Stomach smooth muscle (tissue), 2 donors: Measurements from ENCODE around the gene NELFE.

Experiments used
- H3K27ac ChIP-seq: one replicate; pipeline ENCODE4 v1.7.0; 2013; ENCODE audit warnings: mild to moderate bottlenecking, low read length, inconsistent platforms
- H3K27me3 ChIP-seq, 2 donors: one replicate each; pipeline ENCODE4 v1.7.0; 2013; ENCODE audit warnings: low read length in 2 of 2; ENCODE audit not compliant: insufficient read depth in 2 of 2, control insufficient read depth in 1 of 2
- H3K36me3 ChIP-seq, 2 donors: one replicate each; pipeline ENCODE4 v1.7.0; 2013; ENCODE audit warnings: low read length in 2 of 2; ENCODE audit not compliant: control insufficient read depth in 2 of 2, insufficient read depth in 2 of 2
- H3K4me1 ChIP-seq: one replicate; pipeline ENCODE4 v1.7.0; 2013; ENCODE audit warnings: low read length; ENCODE audit not compliant: control insufficient read depth, insufficient read depth
- H3K4me3 ChIP-seq, 2 donors: one replicate each; pipeline ENCODE4 v1.7.0; 2013; ENCODE audit warnings: low read length in 2 of 2
- H3K9ac ChIP-seq, 2 donors: one replicate each; pipeline ENCODE4 v1.7.0; 2013; ENCODE audit warnings: low read length in 2 of 2, mild to moderate bottlenecking in 1 of 2
- H3K9me3 ChIP-seq, 2 donors: one replicate each; pipeline ENCODE4 v1.7.0; 2013; ENCODE audit warnings: low read length in 2 of 2; ENCODE audit not compliant: control insufficient read depth in 2 of 2
- donor health status: healthy.
- donor health status: Pancreatic carcinoma.

Gene NELFE

DNA sequence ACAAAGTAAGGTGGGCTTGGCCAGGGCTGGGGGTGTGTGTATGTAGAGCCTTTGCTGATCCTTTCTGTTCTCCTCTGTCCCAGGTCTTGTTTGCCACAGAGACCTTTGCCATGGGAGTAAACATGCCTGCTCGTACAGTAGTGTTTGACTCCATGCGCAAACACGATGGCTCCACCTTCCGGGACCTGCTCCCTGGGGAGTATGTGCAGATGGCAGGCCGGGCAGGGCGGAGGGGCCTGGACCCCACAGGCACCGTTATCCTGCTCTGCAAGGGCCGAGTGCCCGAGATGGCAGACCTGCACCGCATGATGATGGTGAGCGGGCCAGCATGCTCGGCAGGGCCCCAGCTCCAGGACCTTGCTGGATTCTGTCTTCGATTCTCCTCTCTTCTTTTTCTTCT is 6.9 kb upstream of the NELFE start:
- Histone ChIP-seq H3K27me3 (no peaks in the 10 kb centered on the region), H3K4me3 (no peak overlapping the region), H3K36me3 (peaks cover 64 to 77% of the 10 kb centered on the region in 2 donors), H3K9me3 (no peaks in the 10 kb centered on the region), H3K27ac (no peak overlapping the region), H3K9ac (no peak overlapping the region), H3K4me1 (peaks cover 15% of the 10 kb centered on the region)

DNA sequence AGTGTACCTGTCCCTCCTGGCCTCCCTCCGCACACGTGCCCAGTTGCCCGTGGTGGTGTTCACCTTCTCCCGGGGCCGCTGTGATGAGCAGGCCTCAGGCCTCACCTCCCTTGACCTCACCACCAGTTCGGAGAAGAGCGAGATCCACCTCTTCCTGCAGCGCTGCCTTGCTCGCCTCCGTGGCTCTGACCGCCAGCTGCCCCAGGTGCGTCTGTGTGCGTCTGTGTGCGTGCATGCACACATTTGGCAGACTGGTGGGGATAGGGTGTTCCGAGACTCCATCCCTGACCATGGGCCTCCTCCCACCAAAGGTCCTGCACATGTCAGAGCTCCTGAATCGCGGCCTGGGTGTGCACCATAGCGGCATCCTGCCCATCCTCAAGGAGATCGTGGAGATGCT is 5.2 kb upstream of the NELFE start:
- peaks cover 11% of the 10 kb centered on the region for H3K4me1 ChIP-seq
- H3K36me3 ChIP-seq = peaks cover 59 to 71% of the 10 kb centered on the region in 2 donors
- no peaks in the 10 kb centered on the region for H3K27me3 ChIP-seq
- no peak overlapping the region for H3K4me3 ChIP-seq
- no peak overlapping the region for H3K27ac ChIP-seq
- H3K9me3 ChIP-seq = no peaks in the 10 kb centered on the region
- no peak overlapping the region for H3K9ac ChIP-seq

DNA sequence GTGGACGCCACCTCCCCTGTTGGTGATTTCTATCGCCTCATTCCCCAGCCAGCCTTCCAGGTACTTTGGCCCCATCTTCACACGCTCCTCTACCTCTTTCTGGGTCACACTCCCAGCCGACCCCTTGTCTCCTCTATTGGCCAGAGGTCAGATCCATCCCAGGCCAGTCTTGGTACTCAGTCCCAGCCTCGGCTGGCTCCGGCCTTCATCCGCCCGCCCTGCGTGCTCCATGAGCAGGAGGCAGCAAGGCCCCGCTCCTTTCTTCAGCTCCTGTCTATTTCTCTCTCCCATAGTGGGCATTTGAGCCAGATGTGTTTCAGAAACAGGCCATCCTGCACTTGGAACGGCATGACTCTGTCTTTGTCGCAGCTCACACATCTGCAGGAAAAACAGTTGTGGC is 2.8 kb upstream of the NELFE start:
- no peak overlapping the region for H3K9ac ChIP-seq
- no peaks in the 10 kb centered on the region for H3K9me3 ChIP-seq
- H3K27ac ChIP-seq = no peak overlapping the region
- H3K4me1 ChIP-seq = peaks cover 21% of the 10 kb centered on the region
- H3K4me3 ChIP-seq = no peak overlapping the region
- H3K36me3 ChIP-seq = peaks cover 47 to 57% of the 10 kb centered on the region in 2 donors
- H3K27me3 ChIP-seq = no peaks in the 10 kb centered on the region

DNA sequence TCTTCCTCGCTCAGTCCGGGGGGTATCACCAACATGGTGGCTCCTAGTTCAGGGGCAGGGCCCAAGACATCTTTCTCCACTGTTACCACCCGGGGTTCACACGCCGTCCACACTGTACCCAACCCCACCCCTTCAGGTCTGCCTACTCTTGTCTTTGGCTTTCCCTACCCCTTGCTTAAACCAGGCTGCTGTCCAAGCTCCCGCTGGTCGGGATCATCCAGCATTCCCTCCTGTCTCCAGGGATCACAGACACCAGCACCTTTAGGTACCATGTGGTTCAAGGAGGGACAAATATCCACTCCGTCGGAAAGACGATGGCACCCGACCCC is 395 bp downstream of the NELFE start:
- H3K4me1 ChIP-seq = peaks cover 21% of the 10 kb centered on the region
- no peaks in the 10 kb centered on the region for H3K9me3 ChIP-seq
- H3K27ac ChIP-seq = peak overlapping the region; percentile 92
- H3K4me3 ChIP-seq = peak overlapping the region; percentile 86 to 100
- peak overlapping the region; percentile 91 to 99 for H3K9ac ChIP-seq
- peaks cover 53 to 54% of the 10 kb centered on the region in 2 donors for H3K36me3 ChIP-seq
- H3K27me3 ChIP-seq = no peaks in the 10 kb centered on the region

DNA sequence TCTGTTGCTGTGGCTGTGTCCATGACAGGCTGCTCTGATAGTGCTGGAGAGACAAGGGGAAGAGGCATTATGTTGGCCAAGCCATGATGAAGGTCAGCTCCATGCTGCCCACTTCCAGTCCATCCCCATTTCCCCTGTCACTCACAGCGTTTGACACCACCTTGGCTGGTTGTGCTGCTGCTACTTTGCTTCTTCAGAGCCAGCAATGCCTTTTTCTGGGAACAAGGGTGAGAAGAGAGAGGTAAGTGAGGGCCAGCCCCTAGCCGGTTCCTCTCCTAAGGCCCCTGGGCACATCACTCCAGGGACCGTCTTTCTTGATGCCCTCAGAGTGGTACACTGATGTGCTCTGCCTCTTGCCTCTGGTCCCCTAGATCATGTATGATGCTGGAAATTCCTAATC is 2.0 kb downstream of the NELFE start:
- Histone ChIP-seq H3K36me3 (peaks cover 52% of the 10 kb centered on the region in 2 donors), H3K27ac (no peak overlapping the region), H3K4me3 (no peak overlapping the region), H3K27me3 (no peaks in the 10 kb centered on the region), H3K9me3 (no peaks in the 10 kb centered on the region), H3K4me1 (peaks cover 21% of the 10 kb centered on the region), H3K9ac (peak overlapping the region in 1 of 2 donors; percentile 51)

DNA sequence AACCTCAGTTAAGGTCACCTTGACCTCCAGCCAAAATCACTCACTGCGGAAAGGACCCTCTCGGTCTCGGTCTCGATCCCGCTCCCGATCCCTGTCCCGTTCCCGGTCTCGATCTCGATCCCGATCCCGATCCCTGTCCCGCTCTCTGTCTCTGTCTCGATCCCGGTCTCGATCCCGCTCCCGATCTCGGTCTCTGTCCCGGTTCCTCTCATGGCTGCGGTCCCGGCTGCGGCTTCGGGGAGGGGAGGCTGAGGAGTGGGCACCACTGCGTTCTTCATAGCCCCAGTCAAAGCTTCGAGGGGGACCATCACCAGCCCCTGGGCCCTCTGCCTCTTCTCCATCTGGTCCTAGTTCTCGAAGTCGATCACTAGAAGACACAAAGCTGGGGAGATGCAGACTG is 4.3 kb downstream of the NELFE start:
- Histone ChIP-seq H3K4me1 (peaks cover 16% of the 10 kb centered on the region), H3K9me3 (no peaks in the 10 kb centered on the region), H3K27ac (no peak overlapping the region), H3K4me3 (no peak overlapping the region), H3K9ac (no peak overlapping the region), H3K36me3 (peaks cover 44 to 45% of the 10 kb centered on the region in 2 donors), H3K27me3 (no peaks in the 10 kb centered on the region)

DNA sequence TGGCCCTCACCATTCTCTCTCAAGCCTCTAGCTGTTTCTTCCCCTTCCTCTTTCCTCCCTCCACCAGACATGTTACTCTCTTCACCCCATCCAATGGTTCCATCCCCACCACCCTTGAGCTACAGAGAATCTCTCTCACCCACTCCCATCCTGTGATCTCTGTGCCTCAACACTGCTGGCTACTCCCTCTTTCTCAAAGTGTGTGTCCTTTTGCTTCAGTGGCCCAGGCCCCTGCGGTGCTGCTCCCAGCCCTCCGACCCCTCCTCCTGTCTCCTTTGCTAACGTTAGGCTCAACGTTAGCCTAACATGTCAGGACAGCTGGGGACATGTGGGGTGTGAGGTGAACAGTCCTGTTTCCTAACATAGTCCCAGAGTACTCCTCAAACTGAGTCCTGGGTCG is 5.9 kb downstream of the NELFE start:
- Histone ChIP-seq H3K9me3 (no peaks in the 10 kb centered on the region), H3K27me3 (no peaks in the 10 kb centered on the region), H3K9ac (no peak overlapping the region), H3K27ac (no peak overlapping the region), H3K36me3 (peaks cover 44 to 45% of the 10 kb centered on the region in 2 donors), H3K4me1 (peaks cover 3% of the 10 kb centered on the region), H3K4me3 (no peak overlapping the region)

DNA sequence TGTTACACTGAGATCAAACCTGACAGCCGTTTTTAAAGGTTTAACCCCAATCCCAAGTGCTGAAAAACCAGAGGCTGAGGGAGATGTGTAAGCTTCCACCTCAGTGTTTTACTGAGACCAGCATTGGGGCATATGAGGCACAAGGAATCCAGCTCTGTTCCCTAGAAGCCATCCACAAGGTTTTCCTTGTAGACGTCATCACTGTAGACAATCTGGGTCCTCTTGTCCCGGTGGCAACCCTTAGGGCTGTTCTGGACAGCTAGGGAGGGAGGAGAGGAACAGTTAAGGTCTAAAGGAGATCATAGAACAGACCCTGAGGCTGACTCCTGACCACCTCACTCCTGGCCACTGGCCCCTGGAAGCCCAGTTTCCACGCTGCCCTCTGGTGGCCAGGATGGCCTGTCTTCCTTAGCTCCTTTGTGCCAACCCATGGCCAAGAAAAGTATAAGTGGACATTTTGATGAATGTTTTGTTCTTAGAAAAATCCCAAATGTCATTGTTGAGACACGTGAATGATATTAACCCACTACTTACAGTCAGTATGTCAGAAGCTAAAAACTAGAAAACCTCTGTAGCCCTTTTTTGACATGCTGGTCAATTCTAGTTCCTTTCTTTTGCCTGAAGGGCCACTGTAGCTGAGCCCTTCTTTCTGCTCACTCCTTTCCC is 6.5 kb downstream of the NELFE start:
- Histone ChIP-seq H3K27ac (peak overlapping the region; percentile 24), H3K9me3 (no peaks in the 10 kb centered on the region), H3K9ac (no peak overlapping the region)

DNA sequence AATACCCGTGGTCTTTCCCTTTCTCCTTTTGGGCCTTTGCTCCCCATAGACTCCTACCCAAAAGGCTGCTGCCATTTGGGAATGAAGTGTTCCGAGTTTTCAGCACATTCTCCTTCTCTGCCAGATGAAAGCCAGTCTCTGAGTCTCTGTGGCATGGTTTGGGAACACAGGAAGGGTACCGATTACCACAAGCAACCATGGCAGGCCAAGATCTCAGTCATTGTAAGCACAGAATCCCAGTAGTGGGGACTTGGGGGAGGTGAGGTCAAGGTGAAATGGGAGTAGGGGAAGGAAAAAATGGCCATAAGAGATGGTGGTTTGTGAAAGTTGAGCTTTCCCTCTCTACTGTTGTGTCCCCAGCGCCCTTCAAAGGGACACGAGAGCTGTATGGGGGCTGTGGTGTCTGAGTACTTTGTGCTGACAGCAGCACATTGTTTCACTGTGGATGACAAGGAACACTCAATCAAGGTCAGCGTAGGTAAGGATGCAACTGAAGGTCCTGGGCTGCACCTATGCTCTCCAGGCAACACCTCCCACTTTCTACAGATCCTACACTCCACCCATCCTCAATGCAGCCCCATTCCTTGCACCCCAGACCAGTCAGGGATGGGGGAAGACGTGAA is 8.7 kb downstream of the NELFE start:
- no peaks in the 10 kb centered on the region for H3K27me3 ChIP-seq

More for the DNA sequence above, 6.5 kb downstream of the NELFE start:
- no peak overlapping the region for H3K4me3 ChIP-seq
- no peaks in the 10 kb centered on the region for H3K4me1 ChIP-seq
- no peaks in the 10 kb centered on the region for H3K27me3 ChIP-seq
- peaks cover 44 to 45% of the 10 kb centered on the region in 2 donors for H3K36me3 ChIP-seq

DNA sequence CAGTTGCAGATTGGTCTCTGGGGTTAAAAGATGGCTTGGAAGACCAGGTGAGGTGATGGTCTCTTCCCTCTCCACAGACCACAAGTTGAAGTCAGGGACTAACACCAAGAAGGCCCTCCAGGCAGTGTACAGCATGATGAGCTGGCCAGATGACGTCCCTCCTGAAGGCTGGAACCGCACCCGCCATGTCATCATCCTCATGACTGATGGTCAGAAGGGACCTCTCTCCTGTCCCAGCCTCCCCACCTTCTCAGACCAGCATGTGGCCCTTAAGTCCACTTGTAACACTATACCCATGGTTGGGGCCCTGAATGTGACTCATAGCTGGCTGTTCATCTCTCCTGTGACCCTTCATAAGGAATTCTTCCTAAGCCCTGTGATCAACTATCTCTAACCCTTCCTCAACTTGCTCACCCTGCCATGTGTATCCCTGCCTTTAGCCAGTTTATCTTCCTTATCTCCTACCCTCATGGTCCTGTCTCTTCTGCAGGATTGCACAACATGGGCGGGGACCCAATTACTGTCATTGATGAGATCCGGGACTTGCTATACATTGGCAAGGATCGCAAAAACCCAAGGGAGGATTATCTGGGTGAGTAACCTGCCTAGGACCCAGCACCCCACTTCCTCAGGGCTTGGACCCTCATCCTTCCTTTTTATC is 9.9 kb downstream of the NELFE start:
- peaks cover 22 to 23% of the 10 kb centered on the region in 2 donors for H3K36me3 ChIP-seq
- H3K27me3 ChIP-seq = no peaks in the 10 kb centered on the region
- H3K9me3 ChIP-seq = no peaks in the 10 kb centered on the region
- no peak overlapping the region for H3K9ac ChIP-seq
- no peak overlapping the region for H3K27ac ChIP-seq
- no peak overlapping the region for H3K4me3 ChIP-seq
- H3K4me1 ChIP-seq = peaks cover 16% of the 10 kb centered on the region

More for the DNA sequence above, 8.7 kb downstream of the NELFE start:
- H3K9ac ChIP-seq = no peak overlapping the region
- H3K4me3 ChIP-seq = no peak overlapping the region
- H3K9me3 ChIP-seq = no peaks in the 10 kb centered on the region
- H3K4me1 ChIP-seq = peaks cover 15% of the 10 kb centered on the region
- H3K36me3 ChIP-seq = peaks cover 33 to 35% of the 10 kb centered on the region in 2 donors
- H3K27ac ChIP-seq = no peak overlapping the region

DNA sequence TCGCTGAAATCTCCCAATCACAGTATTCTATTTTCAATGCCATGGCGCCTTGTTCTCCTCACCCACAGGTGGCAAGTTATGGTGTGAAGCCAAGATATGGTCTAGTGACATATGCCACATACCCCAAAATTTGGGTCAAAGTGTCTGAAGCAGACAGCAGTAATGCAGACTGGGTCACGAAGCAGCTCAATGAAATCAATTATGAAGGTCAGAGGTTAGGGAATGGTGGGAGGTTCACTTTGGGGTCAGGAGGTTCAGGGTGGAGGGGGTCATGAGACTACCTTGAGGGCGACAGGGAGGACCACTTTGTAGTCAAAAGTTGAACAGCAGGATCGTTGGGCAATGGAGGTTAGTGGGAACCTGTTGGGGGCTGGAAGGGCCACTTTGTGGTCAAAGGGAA is 10.5 kb downstream of the NELFE start:
- H3K4me3 ChIP-seq = no peak overlapping the region
- no peaks in the 10 kb centered on the region for H3K9me3 ChIP-seq
- peaks cover 16 to 18% of the 10 kb centered on the region in 2 donors for H3K36me3 ChIP-seq
- H3K27ac ChIP-seq = no peak overlapping the region
- peaks cover 16% of the 10 kb centered on the region for H3K4me1 ChIP-seq
- H3K27me3 ChIP-seq = no peaks in the 10 kb centered on the region
- H3K9ac ChIP-seq = no peak overlapping the region
